Measurements from ENCODE around the gene BAZ2A.

DNA sequence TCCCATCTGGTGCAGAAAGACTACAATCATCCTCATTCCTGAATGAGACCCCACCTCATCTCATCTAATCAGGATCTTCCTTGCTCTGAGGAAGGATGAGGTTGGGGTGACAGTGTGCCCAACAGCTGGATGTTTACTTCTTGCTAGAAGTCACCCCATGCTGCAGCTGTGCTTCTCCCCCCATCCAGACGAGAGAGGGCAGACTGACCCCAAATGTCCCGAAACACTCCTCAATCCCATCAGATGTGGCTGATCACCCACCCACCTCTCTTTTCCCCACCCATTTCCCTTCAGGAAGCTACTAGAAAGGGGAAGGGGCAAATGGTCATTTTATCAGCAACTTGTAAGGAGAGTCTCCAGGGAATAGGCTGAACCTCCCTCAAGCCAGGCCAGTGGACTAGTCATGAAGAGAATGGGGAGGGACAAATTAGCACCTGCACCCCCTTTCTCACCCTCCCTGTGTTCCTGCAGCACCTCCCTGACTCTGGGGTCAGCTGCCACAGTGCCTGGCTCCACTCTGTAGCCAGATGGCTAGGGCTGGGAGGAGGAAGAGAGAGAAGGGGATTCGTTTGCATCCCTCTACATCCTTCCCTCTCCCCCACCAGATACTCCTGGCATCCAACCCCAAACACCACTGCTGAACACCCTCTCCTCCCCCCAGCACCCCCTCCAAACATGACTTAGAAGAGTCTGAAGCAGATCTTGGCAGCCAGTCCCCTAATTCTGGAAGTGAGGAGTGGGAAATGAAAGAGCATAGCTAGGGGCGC, 2.8 kb upstream of the BAZ2A start:
- TF ChIP-seq CTCF (IDR thresholded peaks at IDR 0.05) (no peak), ZNF302 (CRISPR knock-in tag; IDR thresholded peaks at IDR 0.05) (no peak), NFE2L2 (conservative IDR thresholded peaks at IDR 0.05; ENCODE audit: low read length) (no peak), JUN (IDR thresholded peaks at IDR 0.05) (no peak), ZFP36 (IDR thresholded peaks at IDR 0.05; ENCODE audit: borderline replicate concordance, partially characterized antibody) (no peak), CBX8 (IDR thresholded peaks at IDR 0.05) (no peak), PHF8 (IDR thresholded peaks at IDR 0.05; ENCODE audit: borderline replicate concordance, low read depth) (no peak), EP300 (IDR thresholded peaks at IDR 0.05) (no peak), POLR2A (IDR thresholded peaks at IDR 0.05; ENCODE audit: low read length) (no peak)
- TF ChIP-seq, protein P1, sequence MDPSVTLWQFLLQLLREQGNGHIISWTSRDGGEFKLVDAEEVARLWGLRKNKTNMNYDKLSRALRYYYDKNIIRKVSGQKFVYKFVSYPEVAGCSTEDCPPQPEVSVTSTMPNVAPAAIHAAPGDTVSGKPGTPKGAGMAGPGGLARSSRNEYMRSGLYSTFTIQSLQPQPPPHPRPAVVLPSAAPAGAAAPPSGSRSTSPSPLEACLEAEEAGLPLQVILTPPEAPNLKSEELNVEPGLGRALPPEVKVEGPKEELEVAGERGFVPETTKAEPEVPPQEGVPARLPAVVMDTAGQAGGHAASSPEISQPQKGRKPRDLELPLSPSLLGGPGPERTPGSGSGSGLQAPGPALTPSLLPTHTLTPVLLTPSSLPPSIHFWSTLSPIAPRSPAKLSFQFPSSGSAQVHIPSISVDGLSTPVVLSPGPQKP (IDR thresholded peaks at IDR 0.05; ENCODE audit: low read depth, low read length): no peak
- TF ChIP-seq, protein P2, sequence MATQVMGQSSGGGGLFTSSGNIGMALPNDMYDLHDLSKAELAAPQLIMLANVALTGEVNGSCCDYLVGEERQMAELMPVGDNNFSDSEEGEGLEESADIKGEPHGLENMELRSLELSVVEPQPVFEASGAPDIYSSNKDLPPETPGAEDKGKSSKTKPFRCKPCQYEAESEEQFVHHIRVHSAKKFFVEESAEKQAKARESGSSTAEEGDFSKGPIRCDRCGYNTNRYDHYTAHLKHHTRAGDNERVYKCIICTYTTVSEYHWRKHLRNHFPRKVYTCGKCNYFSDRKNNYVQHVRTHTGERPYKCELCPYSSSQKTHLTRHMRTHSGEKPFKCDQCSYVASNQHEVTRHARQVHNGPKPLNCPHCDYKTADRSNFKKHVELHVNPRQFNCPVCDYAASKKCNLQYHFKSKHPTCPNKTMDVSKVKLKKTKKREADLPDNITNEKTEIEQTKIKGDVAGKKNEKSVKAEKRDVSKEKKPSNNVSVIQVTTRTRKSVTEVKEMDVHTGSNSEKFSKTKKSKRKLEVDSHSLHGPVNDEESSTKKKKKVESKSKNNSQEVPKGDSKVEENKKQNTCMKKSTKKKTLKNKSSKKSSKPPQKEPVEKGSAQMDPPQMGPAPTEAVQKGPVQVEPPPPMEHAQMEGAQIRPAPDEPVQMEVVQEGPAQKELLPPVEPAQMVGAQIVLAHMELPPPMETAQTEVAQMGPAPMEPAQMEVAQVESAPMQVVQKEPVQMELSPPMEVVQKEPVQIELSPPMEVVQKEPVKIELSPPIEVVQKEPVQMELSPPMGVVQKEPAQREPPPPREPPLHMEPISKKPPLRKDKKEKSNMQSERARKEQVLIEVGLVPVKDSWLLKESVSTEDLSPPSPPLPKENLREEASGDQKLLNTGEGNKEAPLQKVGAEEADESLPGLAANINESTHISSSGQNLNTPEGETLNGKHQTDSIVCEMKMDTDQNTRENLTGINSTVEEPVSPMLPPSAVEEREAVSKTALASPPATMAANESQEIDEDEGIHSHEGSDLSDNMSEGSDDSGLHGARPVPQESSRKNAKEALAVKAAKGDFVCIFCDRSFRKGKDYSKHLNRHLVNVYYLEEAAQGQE (IDR thresholded peaks at IDR 0.05): no peak

Measured in A549 (cell line).